Keratinocyte (primary cell): ENCODE results near the gene BCL2L11.

ENCODE experiments used
- CTCF ChIP-seq, 3 experiments: IDR thresholded peaks in 1 of 3; conservative IDR thresholded peaks in 1 of 3; optimal IDR thresholded peaks in 1 of 3; 2 replicates in 2 of 3; 3 replicates in 1 of 3; pipeline versions ENCODE3 to v1.5.1; 2011; ENCODE audit warnings: low read length in 3 of 3, mild to moderate bottlenecking in 3 of 3, moderate library complexity in 2 of 3, control low read depth in 1 of 3, inconsistent platforms in 1 of 3; ENCODE audit not compliant: insufficient read depth in 2 of 3; ENCODE audit errors: extremely low read depth in 1 of 3
- EZH2 ChIP-seq: IDR thresholded peaks from one replicate; pipeline ENCODE4 v1.6.1; 2012; ENCODE audit warnings: inconsistent platforms, mild to moderate bottlenecking, low read length, moderate library complexity

DNA sequence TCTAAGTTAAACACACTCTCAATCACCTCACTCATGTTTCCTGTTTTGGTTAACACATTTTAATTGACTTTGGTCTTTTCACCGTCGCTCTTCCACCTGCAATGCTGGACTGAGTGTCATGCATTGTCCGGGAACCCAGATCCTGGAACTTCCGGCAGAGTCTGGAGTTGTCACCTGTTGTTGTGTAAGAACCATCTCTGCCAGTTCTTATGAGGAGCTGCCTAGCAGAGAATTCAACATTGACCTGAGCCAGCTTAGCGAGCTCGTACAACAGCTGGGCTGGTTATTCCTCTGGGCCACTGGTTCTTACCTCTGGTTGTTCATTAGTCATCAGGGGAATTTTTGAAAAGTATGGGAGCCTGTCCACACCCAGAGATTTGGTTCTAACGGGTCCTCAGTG, 75.7 kb downstream of the BCL2L11 start:
- no peak for TF ChIP-seq CTCF (optimal IDR thresholded peaks at IDR 0.05 in 1 of 3, IDR thresholded peaks at IDR 0.05 in 1 of 3, conservative IDR thresholded peaks at IDR 0.05 in 1 of 3; ENCODE audit: extremely low read depth in 1 of 3, insufficient read depth in 2 of 3, low read length in 3 of 3)
- TF ChIP-seq EZH2 = no peak
